GF-D8 (cell line): ENCODE measurements around the gene ZRANB1.

ENCODE experiments used
- DNase-seq: peaks from one replicate; lab custom pipeline; 2025; lab: John Stamatoyannopoulos, UW

Gene ZRANB1

DNA sequence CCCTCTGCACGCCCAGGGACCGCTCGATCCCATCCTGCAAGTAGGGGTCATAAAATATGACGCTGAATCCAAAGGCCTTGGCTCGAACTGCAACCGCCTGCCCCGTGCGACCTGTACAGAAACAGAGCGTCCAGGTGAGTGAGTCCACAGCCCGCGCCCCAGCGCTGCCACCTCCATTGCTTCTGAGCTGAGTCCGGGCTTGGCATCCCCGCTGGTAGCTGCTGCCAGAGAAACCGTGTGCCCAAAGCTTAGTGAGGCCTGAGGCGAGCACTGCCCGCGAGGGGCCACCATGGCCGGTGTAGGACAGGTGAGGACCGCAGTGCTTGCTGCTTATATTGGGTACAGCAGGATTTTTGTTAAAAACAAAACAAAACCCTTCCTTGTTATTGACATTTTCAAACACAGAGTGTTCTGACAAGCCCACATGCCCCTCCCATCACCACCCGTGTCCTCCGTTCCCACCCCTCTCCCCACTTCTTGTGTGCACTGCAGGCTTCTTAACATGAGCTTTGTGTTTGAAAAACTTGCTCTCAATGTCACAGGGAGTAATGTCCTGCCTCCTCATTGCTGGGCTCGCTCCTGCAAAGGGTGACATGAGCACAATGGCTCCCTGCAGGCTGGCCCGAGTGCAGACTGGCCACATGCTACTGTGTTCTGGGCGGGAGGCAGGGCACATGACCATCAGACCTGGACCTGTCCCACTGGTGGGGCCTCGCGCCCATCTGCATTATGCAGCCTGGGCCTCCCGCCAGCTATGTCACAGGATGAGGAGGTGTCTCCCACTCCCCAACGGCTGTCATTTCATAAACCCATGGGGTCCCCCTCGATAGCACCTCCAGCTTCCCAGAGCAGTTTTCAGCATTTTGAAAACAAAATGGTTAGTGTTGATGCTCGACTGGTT, 52.9 kb downstream of the ZRANB1 start:
- DNase-seq, result no peak

DNA sequence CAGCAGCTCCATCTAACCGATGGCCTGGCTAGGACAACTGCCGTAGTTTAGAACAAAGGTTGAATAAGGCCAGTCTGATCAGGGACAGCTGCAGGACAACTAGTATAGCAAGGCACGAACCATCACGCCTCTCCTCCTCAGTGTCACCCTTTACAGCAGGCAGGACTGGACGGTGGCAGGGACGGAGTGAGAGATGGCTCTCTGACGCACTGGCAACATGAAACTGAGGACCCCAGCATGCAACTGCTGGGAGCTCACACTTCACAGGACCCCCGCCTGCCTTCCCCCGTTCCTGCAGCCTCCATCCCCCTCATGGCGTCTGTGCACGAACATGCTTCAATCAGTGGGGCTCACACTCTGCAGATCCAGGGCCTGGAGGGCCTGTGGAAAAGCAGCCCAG, 53.7 kb downstream of the ZRANB1 start:
- no peak for DNase-seq

DNA sequence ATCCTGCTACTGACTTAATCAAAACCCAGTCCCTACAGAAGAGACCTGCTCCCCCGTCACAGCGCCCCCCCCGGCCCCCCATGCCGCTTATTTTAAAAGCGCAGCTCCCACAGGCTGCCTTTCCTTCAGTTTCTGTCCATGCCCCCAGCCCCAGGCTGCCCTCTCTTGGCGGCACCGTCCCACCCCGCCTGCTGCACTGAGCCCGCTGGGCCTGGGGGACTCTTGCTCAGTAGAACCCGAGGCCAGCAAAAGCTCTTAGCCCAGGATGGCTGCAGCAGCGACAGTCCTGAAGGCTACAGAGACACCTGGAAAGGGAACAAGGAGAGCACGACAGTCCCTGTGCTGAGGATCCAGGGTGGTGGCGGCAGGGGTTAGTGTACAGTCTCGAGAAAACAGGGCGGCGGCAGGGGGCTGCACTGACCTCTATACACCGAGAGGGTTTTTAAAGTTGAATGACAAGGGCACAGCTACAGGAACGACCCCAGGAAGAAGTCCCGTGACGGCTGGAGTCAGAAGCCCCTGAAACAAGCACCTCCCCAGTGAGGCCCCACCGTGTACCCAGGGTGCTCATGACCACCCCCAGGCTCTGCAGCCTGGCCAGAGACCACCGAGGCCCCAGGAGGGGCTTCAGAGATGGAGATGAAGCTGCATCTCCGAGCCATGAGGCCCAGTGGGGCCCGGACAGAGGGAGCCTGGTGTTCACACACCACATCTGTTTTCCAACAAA, 54.4 kb downstream of the ZRANB1 start:
- DNase-seq, result no peak

DNA sequence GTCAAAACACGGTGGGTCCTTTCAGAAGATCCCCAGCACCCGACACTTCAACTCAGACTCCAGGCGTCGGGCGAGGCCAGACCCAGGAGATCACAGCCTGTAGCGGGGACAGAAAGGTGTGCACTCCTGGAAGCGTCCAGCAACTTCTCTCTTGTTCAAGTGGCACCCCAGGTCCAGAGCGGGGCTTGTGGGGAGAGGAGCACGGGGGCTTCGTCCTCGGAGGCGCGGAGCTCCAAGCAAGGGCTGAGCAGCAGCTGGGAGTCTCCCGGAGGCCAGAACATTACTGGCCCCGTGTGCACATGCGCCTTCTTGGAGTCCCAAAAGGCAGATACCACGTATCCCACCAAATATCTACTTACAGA, 54.9 kb downstream of the ZRANB1 start:
- DNase-seq, result no peak

DNA sequence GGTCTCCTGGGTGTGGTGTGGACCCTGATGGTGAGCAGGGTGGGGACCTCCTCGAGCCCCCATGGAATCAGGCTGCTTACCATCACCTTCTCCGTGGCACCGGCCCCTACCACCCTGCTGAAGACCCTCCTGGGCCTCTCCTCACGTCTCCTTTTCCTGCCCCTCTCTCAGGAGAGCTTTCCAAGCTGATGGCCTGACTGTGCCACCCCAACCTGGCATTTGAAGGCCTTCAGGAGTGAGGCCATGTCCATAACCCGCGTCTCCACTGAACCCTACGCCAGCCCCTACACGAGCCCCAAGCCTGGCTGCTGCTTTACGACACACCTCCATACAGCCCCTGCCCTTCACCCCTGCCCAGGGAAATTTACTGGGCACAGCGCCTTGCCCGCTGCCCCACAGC, 55.4 kb downstream of the ZRANB1 start:
- DNase-seq, result no peak

DNA sequence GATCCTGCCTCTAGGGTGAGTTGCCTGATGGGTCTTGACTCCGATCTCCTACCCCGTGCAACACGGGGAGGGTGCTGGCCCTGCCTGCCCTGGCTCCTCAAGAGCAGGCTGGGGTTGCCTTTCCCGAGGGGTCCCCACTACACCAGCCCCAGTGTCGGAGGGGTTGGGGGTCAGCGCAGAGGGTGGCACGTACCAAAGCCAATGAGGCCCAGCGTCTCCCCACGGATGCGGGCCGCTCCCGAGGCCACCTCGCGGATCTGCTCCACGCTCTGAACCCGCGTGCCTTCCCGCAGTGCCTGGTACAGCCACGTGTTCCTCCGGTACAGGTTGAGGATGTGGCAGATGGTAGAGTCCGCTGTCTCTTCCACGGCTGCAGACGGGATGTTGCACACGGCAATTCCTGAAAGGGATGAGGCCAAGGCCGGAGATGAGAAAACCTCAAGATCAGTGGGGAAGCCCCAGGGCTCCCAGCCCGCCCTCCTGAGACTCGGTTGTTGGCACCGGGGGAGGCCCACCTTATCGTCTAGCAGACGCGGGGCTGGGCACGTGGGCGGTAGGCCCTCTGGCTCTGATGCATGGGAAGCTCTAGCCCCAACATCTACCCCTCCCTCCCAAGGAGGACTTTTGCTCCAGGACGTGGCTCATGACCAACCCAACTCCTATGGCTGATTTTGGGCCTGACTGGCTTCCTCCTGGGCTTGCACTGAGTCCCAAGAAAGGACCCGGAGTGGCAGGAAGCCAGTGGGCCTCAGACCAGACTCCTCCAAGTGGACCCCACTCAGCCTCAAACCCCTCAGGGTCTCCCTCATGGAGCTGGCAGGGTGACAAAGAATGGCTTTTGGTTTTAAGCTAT, 56.1 kb downstream of the ZRANB1 start:
- no peak for DNase-seq

DNA sequence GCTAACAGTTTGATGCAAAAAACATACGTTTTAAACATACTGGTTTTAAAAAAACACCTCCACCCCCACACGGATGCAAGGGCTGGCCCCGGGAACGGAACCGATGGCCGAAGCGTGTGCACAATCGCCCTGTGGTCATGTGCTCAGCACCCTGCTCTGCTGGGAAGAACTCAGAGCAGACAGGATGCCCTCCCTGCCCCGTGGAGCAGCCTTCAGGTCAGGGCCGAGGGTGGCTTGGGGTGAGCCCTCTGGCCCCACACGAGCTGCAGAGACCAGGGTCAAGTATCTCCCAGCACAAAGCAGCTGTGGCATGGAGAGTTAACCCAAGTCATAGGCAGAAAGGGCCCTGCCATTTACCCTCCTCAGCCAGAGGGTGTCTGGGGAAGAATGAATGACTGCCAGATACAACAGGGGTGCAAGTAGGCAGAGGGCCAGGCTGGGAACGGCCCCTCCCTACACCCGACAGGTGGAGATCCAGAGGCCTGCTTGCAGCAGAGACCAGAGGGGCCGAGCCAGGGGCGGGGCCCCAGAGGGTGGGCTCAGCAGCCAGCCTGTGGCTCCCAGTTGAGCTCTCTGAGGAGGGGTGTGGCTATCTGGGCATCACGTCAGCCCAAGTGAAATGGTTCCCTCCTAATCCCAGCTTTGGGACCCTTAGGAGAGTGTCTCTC, 56.8 kb downstream of the ZRANB1 start:
- no peak for DNase-seq

DNA sequence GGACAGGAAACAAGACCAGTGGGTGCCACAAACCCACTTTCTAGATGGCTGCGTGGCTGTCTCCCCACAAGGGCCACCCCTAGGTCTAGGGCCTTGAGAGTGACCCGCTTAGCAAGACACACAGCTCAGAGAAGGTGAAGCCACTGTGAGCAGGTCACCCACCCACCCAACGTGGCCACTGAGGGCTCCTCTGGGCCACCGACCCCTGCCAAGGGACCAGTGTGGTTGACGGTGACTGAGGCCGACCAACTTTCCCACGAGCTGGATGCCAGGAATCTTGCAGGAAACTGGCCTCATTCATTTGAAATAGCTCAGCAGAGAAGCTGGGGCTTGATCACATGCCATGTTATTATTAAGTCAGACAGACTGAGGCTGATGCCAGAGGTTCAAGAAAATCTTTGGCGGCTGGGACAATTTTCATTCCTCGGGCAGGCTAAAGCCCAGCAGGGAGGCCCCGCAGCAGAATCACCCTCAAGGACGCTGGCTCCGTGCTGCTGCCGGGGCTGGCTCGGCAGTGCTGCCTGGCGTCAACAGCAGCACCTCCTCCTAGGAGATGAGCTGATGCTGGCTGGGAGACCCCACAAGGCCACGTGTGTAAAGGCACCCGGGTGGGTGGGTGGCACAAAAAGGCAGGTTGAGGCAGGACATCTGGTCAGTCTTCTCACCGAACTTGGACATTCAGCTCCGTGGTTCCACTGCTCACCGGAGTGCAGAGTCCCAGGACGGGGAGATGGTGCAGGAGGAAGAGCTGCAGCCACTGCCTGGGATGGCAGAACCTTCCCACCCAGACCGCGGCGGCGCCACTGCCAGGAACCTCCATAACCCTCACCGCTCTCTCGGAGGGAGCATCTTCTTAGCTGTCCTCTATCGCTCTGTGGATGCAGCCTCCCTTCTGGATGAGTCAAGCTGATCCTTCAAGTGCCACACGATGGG, 57.8 kb downstream of the ZRANB1 start:
- DNase-seq, result no peak

DNA sequence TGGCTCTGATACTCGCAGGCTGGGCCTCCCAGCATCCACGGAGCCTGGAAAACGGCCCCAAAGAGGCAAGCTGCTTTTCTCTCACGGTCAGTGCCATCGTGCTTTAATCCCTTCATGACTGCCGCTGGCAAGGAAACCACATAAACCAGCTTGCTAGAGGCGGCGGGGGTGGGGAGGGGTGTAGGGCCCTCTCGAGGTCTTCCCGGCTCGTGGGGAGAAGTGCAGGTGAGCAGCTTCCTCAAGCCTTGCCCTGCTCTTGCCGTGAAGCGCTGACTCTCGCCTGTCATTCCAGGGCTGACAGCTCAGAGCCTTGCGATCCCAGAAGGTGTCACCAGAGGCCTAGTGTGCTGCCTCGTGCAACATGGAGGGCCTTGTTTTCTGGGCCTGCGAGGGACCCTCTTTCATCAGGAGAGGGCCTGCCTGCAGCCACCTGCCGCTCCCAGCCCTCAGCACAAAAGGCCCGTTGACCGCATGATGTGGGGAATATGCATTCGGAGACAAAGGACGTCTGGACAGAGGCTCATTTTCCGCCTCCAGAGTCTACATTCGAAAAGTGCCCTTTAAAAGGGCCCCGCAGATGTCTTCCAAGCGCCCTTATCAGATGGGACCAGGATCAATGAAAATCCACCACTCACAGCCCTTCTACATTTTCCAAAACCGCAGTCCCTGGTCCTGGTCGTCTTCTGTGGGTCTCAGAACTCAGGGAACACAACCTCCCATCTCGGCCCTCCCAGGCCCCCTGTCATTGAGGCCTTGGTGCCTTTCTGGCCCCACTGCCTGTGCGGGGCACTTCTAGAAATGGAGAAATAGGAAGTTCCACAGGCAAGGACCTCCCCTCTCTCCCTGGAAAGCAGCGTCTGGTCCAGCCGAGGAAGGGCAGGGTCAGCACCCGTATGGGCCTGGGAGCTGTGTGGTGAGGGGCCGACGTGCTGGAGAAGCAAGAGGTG, 58.7 kb downstream of the ZRANB1 start:
- no peak for DNase-seq

DNA sequence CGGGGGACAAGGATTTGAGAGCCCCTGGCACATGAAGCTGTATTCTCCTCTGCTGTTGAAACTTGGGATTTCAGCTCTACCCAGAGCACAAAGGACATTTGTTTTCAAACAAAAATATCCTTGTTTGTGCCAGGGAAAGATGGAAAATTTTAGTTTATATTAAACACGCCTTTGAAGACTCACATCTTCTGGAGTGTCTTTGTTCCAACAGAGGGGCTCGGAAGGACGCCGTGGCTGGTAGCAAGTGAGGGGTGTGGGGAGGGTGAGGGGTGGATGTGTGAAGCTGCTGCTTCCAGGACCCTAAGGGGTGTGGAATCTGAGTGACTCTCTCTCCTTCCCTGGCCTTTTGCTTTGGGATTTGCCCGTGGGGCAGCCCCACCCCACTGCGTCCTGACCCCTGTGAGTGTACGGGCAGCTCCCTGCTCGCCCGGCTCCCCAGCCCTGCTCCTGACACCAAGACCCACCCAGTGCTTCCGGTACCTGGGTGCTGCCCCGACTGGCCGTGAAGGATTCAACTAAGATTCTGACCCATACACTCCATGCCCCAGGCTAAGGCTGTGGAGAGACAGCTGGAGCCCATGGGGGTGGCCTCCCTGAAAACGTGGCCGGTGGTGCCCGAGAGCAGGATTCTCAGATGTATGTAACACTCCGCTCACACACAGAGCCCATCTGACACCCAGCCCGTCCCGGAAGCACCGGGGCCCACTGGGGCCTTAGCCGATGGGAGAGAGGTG, 59.6 kb downstream of the ZRANB1 start:
- DNase-seq, result no peak

DNA sequence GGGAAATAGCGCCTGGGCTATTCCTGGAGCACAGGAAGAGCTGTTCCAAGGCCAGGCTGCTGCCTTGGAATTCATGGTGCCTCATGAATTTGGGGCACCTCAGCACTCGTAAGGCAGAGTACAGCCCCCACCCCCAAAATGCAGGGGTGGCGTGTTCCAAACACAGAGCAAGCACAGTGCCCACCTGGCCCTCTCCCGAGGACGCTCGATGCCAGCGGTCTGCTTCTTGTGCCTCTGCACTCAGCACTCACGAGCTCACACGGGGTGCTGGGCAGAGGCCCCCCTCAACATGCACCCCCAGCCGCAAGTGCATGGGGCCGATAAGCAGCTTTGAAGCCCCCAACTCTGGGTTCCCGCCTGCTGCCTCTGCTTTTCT, 60.1 kb downstream of the ZRANB1 start:
- no peak for DNase-seq

DNA sequence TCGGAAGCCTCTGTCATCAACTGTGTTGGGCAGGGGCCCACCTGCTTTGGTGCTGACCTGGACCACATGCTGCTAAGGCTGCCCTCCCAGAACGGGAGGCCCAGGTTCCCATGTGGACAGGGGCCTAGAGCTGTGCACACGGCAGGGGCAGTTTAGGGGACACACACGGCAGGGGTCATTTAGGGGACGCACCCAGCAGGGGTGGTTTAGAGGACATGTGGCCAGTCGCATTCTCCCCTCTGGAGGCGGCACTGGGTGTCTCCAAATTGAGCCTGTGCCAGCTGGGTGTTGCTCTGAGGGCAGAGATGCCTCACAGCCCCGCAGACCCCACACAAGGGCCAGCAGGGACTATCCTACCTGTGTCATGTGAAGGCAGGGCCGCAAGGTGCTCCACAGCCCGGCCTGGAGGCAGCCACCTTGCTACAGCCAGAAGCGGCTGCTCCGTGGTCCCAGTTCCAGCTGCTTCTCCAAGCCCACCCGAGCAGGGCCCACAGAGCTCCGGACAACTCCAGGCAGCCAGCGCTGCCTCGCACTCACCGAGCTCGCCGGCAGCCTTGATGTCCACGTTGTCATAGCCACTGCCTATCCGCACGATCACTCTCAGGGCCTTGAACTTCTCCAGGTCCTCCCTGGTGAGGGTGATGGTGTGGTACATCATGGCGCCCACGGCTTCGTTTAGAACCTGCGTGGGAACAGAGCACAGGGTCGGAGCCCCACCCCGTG, 60.7 kb downstream of the ZRANB1 start:
- no peak for DNase-seq

DNA sequence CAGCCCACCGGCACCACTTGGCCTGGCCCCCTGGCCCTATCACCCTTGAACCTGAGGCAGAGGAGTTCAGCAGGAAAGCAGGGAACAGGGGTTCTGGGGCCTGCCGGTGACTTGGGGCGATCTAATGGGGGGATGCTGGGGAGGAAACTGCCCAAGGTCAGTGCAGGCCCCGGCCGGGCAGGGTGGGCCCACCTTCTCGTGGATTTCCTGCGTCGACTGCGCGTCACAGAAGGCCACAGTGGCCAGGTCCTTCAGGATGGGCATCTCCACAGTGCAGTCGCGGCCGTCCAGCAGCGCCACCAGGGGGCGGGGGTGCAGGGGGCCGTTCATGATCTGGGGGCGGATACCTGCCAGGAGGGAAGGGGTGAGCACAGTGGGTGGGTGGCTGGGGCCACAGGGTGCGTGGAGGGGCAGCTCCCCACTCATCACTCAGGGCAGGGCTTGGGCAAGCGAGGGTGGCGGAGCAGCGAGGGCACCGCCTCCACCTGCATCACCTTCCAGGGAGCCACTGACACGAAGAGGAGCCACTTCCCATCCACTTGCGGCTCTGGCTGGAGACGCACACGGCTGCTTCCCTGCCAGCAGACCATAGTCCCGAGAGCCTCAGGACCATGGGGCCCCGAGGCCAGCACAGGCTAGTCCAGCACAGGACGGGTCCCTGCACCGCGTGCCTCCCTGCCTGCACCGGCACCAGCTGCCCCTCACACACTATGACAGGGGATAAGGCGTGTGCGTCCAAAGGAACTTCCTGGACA, 61.4 kb downstream of the ZRANB1 start:
- no peak for DNase-seq

DNA sequence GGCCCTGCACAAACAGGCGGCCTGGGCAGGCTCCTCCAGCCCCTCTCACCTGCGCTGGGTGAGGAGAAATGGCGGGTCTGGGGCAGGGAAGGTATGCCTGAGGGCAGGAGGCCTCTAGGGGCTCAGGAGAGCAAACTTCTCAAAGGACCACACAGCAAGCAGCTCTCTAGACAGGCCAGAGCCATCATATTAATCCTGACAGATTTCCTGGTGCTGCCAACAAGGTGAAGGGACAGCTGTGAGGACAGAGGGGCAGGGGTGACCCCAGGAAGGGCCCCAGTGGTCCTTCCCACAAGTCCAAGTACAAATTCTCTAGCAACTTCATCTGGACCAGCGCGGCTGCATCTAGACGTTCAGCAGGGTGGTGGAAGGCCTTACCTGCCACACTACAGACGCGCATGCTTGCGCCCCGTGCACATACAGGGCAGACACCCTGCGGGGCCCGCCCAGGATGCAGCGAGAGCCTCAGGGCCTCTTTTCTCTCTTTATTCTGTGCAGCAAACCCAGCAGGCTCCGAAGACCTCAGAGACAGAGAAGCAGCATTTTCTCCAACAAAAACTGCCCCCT, 62.1 kb downstream of the ZRANB1 start:
- DNase-seq, result no peak

DNA sequence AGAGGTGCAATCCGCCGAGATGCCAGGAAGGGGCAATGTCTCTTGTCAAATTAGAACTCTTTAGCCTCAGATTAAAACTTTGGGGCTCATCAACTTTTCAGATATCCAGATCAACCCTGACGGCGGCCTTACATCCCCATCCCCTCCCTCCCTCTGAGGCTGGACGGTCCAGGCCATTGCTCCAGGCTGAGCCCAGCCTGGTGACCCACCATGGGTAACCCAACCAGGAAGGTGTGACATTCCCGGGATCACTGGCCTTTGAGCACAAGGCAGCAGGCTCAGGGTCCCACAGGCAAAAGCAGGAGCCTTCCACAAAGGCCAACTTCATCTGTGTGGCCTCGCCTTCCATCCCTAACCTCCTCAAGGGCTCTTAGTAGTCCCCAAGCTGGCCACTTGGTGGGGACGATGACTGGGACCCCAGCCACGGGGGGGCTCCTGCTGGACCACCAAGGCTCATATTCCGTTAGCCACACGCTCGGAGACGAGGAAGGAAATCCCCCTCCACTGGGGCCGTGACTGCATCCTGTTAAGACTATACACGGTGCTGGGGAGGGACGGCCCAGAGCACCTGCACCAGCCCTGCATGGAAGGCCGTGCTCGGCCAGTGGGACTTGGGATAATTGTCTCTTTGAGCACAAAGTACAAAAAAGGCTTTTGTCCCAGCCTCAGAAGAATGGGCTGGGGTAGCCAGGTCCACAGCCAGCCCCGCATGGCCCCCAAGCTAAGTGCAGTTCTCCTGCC, 62.8 kb downstream of the ZRANB1 start:
- no peak for DNase-seq

DNA sequence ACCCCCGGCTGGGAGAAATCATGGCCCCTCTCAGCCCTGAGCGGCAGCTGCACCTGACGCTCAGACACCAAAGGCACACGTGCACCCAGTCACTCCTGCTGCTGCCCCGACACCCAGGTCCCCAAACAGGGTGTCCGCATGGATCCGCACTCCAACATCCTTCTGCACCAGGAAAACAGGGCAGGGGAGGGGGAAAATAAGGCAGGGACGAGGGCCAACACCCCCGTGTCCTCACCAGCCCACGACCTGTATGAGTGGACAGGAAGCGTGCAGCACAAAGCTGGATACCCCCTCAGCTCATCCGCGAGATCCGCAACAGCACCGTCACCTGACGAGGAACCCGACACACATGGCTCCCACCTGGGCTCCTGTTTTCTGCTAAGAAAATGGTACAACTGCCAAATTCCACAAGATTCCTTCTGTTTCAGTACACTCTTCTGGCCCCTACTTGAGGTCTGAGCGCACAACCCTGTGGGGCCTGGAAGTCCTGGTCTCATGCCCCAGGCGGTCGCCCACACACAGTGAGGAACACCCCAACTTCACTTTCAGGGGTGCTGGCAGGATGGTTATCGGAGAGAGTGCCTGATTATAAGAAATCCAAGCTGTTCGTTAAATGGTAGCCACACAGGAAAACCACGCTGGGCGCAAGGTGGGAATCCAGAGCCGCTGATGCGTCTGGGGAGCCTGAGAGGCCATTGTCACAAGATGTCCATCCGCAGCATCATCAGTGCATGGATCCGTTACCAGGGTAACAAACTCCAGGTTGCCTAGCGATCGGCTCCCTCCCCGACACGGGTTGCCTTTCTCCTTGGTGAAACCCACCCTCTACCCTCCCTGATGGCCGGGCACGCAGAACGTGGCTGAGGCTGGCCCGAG, 63.6 kb downstream of the ZRANB1 start:
- no peak for DNase-seq
